ENCODE data around the gene NCAM2. TPM values are rescaled to one million over a fixed set of nuclear protein-coding genes. Genes with fewer than 3 reads are reported as not detected.

NCAM2 gene
- total and polyA plus RNA-seq, 2 of the 4 experiments (the other 2 are of a cell fraction), result 2.7 to 5.0 TPM

DNA sequence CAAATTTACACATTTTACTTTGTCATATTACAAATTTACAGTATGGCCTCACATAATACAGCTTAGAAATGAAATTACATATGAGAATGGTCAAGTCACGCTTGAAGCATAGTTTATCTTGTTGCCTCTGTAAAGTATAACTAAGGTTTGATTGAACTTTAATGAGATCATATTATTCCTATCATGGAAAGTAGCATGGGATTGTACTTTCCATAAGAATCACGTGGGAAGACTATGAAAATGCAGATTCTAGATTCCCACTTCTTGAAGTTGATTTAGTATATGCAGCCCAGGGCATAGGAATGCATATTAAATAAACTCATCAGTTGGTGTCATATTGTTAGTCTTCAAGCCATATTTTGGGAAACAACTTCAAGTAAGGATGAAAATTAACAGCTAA lies 342.8 kb downstream of the NCAM2 start:
- ATAC-seq (ENCODE audit: low read depth) (no peak), DNase-seq (no peak)
- no peak overlapping the region for H3K18ac ChIP-seq (ENCODE audit: low read depth, low read length)
- no peak overlapping the region for H2BK15ac ChIP-seq (ENCODE audit: low read depth, low read length)
- dilution Hi-C loops (cut with HindIII; ENCODE audit: low sequenced_read_pairs, unreplicated experiment), result no loop called here
- in situ Hi-C loops (cut with MboI; ENCODE audit: low sequenced_read_pairs), result no loop called here
- no TSS peak for BruUV-seq (replicated peaks)
- no peak overlapping the region for H4K8ac ChIP-seq (ENCODE audit: low read depth in 2 of 2, low read length in 2 of 2)
- intact Hi-C loops (cut with micrococcal nuclease), result no loop called here
- H3K36me3 ChIP-seq (ENCODE audit: control insufficient read depth, insufficient read depth, low read length), result no peaks in the 10 kb centered on the region
- ChIA-PET CTCF (no interaction called here), POLR2A (ENCODE audit: unreplicated experiment) (no interaction called here)
- H3K4me2 ChIP-seq (ENCODE audit: low read depth, low read length), result no peak overlapping the region
- H3K56ac ChIP-seq (ENCODE audit: extremely low read depth, insufficient read depth, low read length), result no peak overlapping the region
- no peak overlapping the region for H2BK120ac ChIP-seq (ENCODE audit: low read depth, low read length)
- no peaks in the 10 kb centered on the region for H3K79me1 ChIP-seq (ENCODE audit: low read depth in 1 of 2, low read length in 2 of 2)
- no peak overlapping the region for H3K4ac ChIP-seq (ENCODE audit: low read depth, low read length)
- no peak overlapping the region for H3K23ac ChIP-seq (ENCODE audit: low read depth, low read length)
- TF ChIP-seq USF2 (IDR thresholded peaks at IDR 0.05; ENCODE audit: low read depth, low read length) (no peak), RFX5 (IDR thresholded peaks at IDR 0.05; ENCODE audit: low read depth, low read length) (no peak), NFE2L2 (IDR thresholded peaks at IDR 0.05; ENCODE audit: low read depth, low read length) (no peak), CHD1 (IDR thresholded peaks at IDR 0.05; ENCODE audit: low read depth, low read length) (no peak), RAD21 (IDR thresholded peaks at IDR 0.05; ENCODE audit: low read length) (no peak), CEBPB (IDR thresholded peaks at IDR 0.05; ENCODE audit: low read depth, low read length) (no peak), MAZ (IDR thresholded peaks at IDR 0.05; ENCODE audit: borderline replicate concordance, low read depth, low read length) (no peak), RCOR1 (IDR thresholded peaks at IDR 0.05; ENCODE audit: insufficient replicate concordance, low read length) (no peak)
- H3K4me1 ChIP-seq (ENCODE audit: control insufficient read depth, insufficient read depth, low read length), result no peaks in the 10 kb centered on the region
- H3K4me3 ChIP-seq (ENCODE audit: insufficient read depth, low read depth, low read length), result no peak overlapping the region
- no peaks in the 10 kb centered on the region for H3K9me1 ChIP-seq (ENCODE audit: insufficient read depth, low read length)
- no peak overlapping the region for H3K14ac ChIP-seq (replicated peaks; ENCODE audit: low read depth, low read length)
- H4K5ac ChIP-seq (ENCODE audit: low read depth, low read length), result no peak overlapping the region
- no peak overlapping the region for H2AFZ ChIP-seq (replicated peaks; ENCODE audit: low read length, poor library complexity)
- H3K9ac ChIP-seq (ENCODE audit: low read depth, low read length), result no peak overlapping the region
- no peak overlapping the region for H2AK9ac ChIP-seq (replicated peaks; ENCODE audit: low read depth, low read length, poor library complexity)
- no peak overlapping the region for H2BK20ac ChIP-seq (ENCODE audit: low read depth, low read length)
- no peak overlapping the region for H3K27ac ChIP-seq (ENCODE audit: insufficient read depth, low read length)
- H4K91ac ChIP-seq (ENCODE audit: insufficient read depth, low read depth, low read length), result no peak overlapping the region
- H2AK5ac ChIP-seq (ENCODE audit: low read depth, low read length), result no peak overlapping the region
- no peaks in the 10 kb centered on the region for H3K27me3 ChIP-seq (ENCODE audit: control insufficient read depth, insufficient read depth, low read length)
- no peak overlapping the region for H2BK5ac ChIP-seq (ENCODE audit: low read depth, low read length, poor library complexity, severe bottlenecking)
- no CpG with 5 or more reads among the region's 2 CpGs for WGBS, 2 experiments (ENCODE audit: extremely low coverage in 2 of 2, insufficient read length in 1 of 2)
- H3K9me3 ChIP-seq (ENCODE audit: control insufficient read depth, insufficient read depth, low read length), result peaks cover 2% of the 10 kb centered on the region; the same call in 1 of the 2 replicates
- H4K20me1 ChIP-seq (ENCODE audit: insufficient read depth, low read length), result no peaks in the 10 kb centered on the region
